Activated gamma-delta T cell (primary cell): ENCODE measurements around the gene IL1RAPL2.
"Not testable (repeated sequence)": the region's sequence is repeated elsewhere in the genome, so short reads cannot be mapped to it uniquely, and the experiment has no call there.

Experiments used
- DNase-seq: peaks from one replicate; lab custom pipeline; 2025; lab: John Stamatoyannopoulos, UW

The IL1RAPL2 gene

GRCh38 chrX:105610411-105610810 lies 1044.4 kb downstream of the IL1RAPL2 start:
- DNase-seq: no peak

- DNase-seq: no peak
Observed at GRCh38 chrX:105618393-105619101, 1052.5 kb downstream of the IL1RAPL2 start.

- no peak for DNase-seq
Observed at GRCh38 chrX:105634180-105634579, 1068.2 kb downstream of the IL1RAPL2 start.

- no peak for DNase-seq
Observed at GRCh38 chrX:105635794-105636193, 1069.8 kb downstream of the IL1RAPL2 start.

- no peak for DNase-seq
Observed at GRCh38 chrX:105636667-105637066, 1070.7 kb downstream of the IL1RAPL2 start.

GRCh38 chrX:105645667-105646357 lies 1079.8 kb downstream of the IL1RAPL2 start:
- DNase-seq: no peak

GRCh38 chrX:105646592-105647372 lies 1080.8 kb downstream of the IL1RAPL2 start:
- DNase-seq: no peak

GRCh38 chrX:105647749-105648148 lies 1081.8 kb downstream of the IL1RAPL2 start:
- no peak for DNase-seq

GRCh38 chrX:105648732-105649131 lies 1082.7 kb downstream of the IL1RAPL2 start:
- no peak for DNase-seq

- no peak for DNase-seq
Observed at GRCh38 chrX:105650577-105650976, 1084.6 kb downstream of the IL1RAPL2 start.

- DNase-seq: no peak
Observed at GRCh38 chrX:105650986-105651385, 1085.0 kb downstream of the IL1RAPL2 start.

- no peak for DNase-seq
Observed at GRCh38 chrX:105653891-105654290, 1087.9 kb downstream of the IL1RAPL2 start.

- no peak for DNase-seq
Observed at GRCh38 chrX:105658136-105658535, 1092.1 kb downstream of the IL1RAPL2 start.

- no peak for DNase-seq
Observed at GRCh38 chrX:105662248-105662647, 1096.2 kb downstream of the IL1RAPL2 start.

GRCh38 chrX:105664243-105664642 lies 1098.2 kb downstream of the IL1RAPL2 start:
- DNase-seq: no peak

GRCh38 chrX:105684288-105684687 lies 1118.3 kb downstream of the IL1RAPL2 start:
- not testable (repeated sequence) for DNase-seq

GRCh38 chrX:105694839-105695238 lies 1128.8 kb downstream of the IL1RAPL2 start:
- no peak for DNase-seq

- no peak for DNase-seq
Observed at GRCh38 chrX:105695451-105695850, 1129.5 kb downstream of the IL1RAPL2 start.

- DNase-seq: no peak
Observed at GRCh38 chrX:105696870-105697269, 1130.9 kb downstream of the IL1RAPL2 start.

- no peak for DNase-seq
Observed at GRCh38 chrX:105697984-105698781, 1132.2 kb downstream of the IL1RAPL2 start.

- no peak for DNase-seq
Observed at GRCh38 chrX:105700331-105700730, 1134.3 kb downstream of the IL1RAPL2 start.
